ENCODE measurements around the gene AIP. TPM values are rescaled to one million over a fixed set of nuclear protein-coding genes. Genes with fewer than 3 reads are reported as not detected.
"Not testable (repeated sequence)": the region's sequence is repeated elsewhere in the genome, so short reads cannot be mapped to it uniquely, and the experiment has no call there.

AIP gene
- total RNA-seq, 1 donor from 2014 or later, result 82.7 TPM

- intact Hi-C loops (cut with DNase I), result no loop called here
- DNase-seq (ENCODE audit: extremely low spot score in 2 of 2), result no peak
- H3K27me3 ChIP-seq, result no peaks in the 10 kb centered on the region
- H3K4me1 ChIP-seq, result peaks cover 33% of the 10 kb centered on the region
- peak overlapping the region; percentile 55 to 61 for H3K4me3 ChIP-seq
- peak overlapping the region; percentile 78 for H3K27ac ChIP-seq
- H3K9me3 ChIP-seq, result no peaks in the 10 kb centered on the region
- no peak for TF ChIP-seq POLR2AphosphoS5 (IDR thresholded peaks at IDR 0.05; ENCODE audit: insufficient read depth in 1 of 2, low read depth in 1 of 2)
- no peak for TF ChIP-seq POLR2A (IDR thresholded peaks at IDR 0.05)
- no peak for TF ChIP-seq CTCF (IDR thresholded peaks at IDR 0.05)
- H3K36me3 ChIP-seq, result peaks cover 0 to 11% of the 10 kb centered on the region in 2 donors
These were observed 1.2 kb downstream of the AIP start for GRCh38 chr11:67483831-67484665.

GRCh38 chr11:67484847-67485311 is 2.1 kb downstream of the AIP start:
- no peak for DNase-seq (ENCODE audit: extremely low spot score in 2 of 2)
- Histone ChIP-seq H3K27ac (no peak overlapping the region), H3K36me3 (peaks cover 0 to 15% of the 10 kb centered on the region in 2 donors), H3K4me3 (no peak overlapping the region), H3K9me3 (no peaks in the 10 kb centered on the region), H3K4me1 (peaks cover 33% of the 10 kb centered on the region), H3K27me3 (no peaks in the 10 kb centered on the region)
- TF ChIP-seq POLR2A (IDR thresholded peaks at IDR 0.05) (no peak), CTCF (IDR thresholded peaks at IDR 0.05) (no peak)
- intact Hi-C loops (cut with DNase I), result no loop called here

- DNase-seq (ENCODE audit: extremely low spot score in 2 of 2); H3K27me3 ChIP-seq; H3K9me3 ChIP-seq; H3K27ac ChIP-seq; H3K4me3 ChIP-seq; intact Hi-C loops (cut with DNase I): not testable (repeated sequence)
- peaks cover 0 to 25% of the 10 kb centered on the region in 2 donors for H3K36me3 ChIP-seq
- peaks cover 33% of the 10 kb centered on the region for H3K4me1 ChIP-seq
These were observed 3.1 kb downstream of the AIP start for GRCh38 chr11:67485873-67486361.

- no peak overlapping the region for H3K4me3 ChIP-seq
- no peak overlapping the region for H3K27ac ChIP-seq
- intact Hi-C loops (cut with DNase I), result no loop called here
- H3K36me3 ChIP-seq, result peaks cover 0 to 31% of the 10 kb centered on the region in 2 donors
- no peaks in the 10 kb centered on the region for H3K9me3 ChIP-seq
- no peaks in the 10 kb centered on the region for H3K27me3 ChIP-seq
- peaks cover 33% of the 10 kb centered on the region for H3K4me1 ChIP-seq
- DNase-seq (ENCODE audit: extremely low spot score in 2 of 2), result no peak
- TF ChIP-seq CTCF (IDR thresholded peaks at IDR 0.05) (no peak), POLR2A (IDR thresholded peaks at IDR 0.05) (no peak), POLR2AphosphoS5 (IDR thresholded peaks at IDR 0.05; ENCODE audit: insufficient read depth in 1 of 2, low read depth in 1 of 2) (no peak)
These were observed 3.8 kb downstream of the AIP start for GRCh38 chr11:67486481-67487195.

- intact Hi-C loops (cut with DNase I), result no loop called here
- H3K9me3 ChIP-seq, result no peaks in the 10 kb centered on the region
- TF ChIP-seq POLR2A (IDR thresholded peaks at IDR 0.05) (no peak), CTCF (IDR thresholded peaks at IDR 0.05) (no peak), POLR2AphosphoS5 (IDR thresholded peaks at IDR 0.05; ENCODE audit: insufficient read depth in 1 of 2, low read depth in 1 of 2) (no peak)
- no peak overlapping the region for H3K27ac ChIP-seq
- H3K4me3 ChIP-seq, result no peak overlapping the region
- peaks cover 21% of the 10 kb centered on the region for H3K4me1 ChIP-seq
- peaks cover 0 to 47% of the 10 kb centered on the region in 2 donors for H3K36me3 ChIP-seq
- H3K27me3 ChIP-seq, result no peaks in the 10 kb centered on the region
- DNase-seq (ENCODE audit: extremely low spot score in 2 of 2), result no peak
These were observed 6.5 kb downstream of the AIP start for GRCh38 chr11:67489203-67489884.
